ENCODE measurements around the gene SSBP2.

The SSBP2 gene

DNA sequence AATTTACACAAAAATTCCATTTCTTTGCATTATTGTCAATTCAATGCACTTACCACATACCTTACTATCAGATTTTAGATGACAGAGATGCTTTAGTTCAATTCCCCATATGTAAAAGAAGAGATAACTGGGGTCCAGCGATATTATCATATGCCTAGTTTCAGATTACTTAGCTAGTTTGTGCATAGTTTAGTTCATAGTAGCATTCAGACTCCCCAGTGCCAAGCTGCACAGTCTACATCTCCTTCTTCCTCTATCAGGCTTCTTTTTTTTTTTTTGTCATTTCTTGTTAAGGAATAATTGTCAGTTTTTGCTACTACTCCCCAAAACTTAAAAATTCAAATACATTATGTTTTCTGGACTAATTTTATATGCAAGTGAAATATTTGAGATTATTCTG is 175.0 kb downstream of the SSBP2 start:
- DNase-seq, result no peak

DNA sequence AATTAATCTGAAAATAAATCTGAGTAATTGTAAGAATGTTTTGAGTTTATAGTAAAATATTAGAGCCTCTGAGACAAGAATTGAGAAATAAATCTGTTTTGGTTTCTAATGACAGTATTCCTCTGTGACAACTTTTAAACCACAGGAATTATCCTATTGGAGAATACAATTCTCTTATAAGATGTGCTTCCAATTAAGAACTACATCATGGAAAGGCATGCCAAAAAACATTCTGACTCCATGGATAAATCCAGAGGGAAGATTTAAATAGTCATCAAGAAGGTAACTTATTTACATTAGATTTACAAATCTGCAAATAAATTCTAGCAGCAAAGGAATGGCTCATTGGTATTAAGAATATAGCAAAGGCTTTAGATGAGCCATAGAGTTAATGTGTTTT is 178.7 kb downstream of the SSBP2 start:
- no peak for DNase-seq

DNA sequence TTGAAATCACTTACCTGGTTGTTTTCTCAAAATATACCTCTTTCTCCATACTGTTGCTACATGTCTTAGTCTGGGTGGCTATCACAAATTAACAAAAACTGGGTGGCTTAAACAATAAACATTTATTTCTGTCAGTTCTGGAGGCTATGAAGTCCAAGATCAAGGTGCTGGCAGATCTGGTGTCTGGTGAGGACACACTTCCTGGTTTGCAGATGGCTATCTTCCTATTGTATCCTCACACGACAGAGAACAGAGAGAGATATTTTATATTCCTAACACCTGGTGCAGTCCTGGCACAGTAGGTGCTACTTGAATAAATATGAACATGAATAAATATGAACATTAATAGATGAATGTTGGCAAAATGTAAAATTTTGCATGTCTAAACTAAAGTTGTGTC is 192.7 kb downstream of the SSBP2 start:
- DNase-seq, result no peak

DNA sequence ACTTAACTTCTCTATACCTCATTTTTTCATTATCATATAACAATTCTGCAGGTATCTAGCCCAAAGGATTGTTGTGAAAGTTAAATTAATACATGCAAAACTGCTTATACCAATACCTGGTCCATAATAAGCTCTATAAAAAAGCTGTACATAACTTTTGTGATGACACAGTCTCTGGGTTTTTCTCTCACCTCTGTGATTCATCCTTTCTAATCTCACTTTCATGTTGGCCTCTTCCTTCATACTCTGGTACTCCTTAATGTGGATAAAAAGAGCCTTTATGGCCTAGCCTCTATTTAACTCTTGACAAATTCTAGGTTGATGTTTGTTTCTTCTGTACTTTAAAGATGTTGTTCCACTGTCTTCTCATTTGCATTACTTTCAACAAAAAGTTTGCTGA is 194.1 kb downstream of the SSBP2 start:
- no peak for DNase-seq

DNA sequence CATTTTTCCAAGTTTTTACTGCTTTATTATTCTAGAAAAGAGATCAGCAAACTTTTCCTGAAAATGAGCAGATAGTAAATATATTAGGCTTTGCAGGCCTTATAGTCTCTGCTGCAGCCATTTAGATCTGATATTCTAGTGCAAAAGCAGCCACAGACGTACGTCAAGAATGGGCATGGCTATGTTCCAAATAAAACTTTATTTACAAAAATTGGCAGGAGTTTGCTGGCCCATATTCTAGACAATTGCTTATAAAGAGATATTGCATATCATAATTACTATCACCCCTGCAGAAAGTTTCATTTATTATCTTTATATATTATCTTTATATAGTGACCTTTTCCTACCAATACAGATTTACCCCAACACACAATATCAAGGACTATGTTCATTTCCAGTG is 195.0 kb downstream of the SSBP2 start:
- DNase-seq, result no peak

DNA sequence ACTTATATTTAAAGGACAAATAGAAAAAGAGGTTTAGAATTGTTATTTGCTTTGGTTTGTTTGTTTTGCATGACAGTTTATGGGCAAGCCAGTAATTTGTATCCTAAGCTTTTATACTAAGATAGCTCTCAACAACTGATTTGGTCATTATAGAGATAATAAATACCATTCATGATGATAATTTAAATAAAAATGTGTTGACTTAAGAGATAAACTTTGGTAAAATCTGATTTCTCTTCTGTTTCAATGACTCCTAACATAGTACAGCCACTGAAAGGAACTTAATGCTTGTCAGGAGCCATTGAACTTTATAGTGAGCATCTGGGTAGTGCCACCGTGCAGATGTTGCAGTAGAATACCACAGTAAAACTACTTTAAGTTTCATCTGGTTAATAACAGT is 196.2 kb downstream of the SSBP2 start:
- no peak for DNase-seq

DNA sequence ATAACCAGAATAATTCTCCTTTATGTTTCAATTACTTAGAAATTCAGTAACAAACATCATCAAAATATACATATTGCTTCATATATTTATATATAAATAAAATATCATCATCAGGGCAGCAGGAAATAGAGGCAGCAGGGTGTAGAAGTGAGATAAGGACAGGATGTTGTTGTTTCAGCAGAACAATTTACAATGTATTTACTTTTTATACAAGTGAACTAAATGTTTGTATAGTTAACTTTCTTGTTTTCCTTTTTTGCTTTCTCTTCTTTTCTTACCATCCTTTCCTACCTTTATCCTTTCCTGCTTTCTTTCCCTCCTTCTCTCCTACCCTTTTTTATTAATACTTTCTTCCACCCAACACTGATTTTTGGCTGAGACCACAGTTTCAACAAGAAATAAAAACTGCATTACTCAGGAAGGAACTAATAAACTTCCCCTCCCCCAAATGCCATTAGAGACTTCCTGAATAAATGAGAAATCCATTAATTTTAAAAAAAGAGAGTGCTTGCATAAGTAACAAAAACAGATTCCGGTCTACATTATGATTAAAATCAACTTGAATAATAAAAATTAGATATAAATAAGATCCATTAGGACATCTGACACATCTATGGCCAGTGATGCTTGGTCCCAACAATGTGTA is 197.2 kb downstream of the SSBP2 start:
- no peak for DNase-seq

DNA sequence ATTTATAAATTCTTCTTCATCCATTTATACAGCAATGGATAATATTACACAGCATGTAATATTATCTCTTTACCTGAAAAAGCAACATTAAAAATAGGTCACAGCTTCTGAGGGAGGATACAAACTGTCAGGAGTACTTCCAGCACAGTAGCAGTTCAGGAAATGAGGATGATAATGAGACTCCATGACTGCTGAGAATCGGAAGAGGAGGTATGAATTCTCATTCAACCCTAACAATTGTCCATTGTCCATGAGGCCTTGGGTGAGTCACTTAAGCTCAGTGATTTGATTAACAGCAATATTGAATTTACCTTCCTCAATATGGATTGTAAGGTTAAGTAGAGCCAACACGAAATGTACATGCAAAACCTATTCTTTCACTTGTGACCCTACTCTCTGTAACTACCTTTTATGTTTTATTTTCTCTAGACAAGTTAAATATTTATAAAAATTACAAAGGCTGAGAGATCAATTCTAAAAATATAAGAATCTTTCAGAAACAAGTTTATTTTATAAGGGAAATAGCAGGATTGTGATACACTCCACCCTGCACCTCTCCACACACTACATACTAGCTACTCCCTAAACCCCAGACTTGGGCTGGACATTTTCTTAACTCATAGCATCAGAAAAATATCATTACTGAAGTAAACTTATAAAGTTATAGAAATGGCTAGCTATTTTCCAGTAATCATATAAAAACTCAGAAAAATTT is 197.9 kb downstream of the SSBP2 start:
- DNase-seq, result no peak

DNA sequence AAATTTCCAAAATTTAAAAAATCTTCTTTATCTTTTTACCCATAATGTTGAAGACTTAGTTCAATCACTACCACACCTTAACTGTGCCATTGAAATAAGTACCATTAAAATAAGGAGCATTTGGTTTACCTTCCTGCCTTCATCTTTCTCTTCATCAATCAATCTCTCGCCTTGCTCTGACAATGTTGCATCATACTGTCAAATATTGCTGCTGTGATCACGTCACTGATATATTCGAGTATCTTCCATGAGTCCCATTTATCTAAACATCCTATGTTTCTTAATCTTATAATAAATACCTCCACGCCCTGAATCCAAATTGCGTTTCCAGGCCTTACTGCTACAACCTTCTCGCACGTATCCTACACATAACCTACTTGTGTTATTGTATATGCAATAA is 201.8 kb downstream of the SSBP2 start:
- no peak for DNase-seq

DNA sequence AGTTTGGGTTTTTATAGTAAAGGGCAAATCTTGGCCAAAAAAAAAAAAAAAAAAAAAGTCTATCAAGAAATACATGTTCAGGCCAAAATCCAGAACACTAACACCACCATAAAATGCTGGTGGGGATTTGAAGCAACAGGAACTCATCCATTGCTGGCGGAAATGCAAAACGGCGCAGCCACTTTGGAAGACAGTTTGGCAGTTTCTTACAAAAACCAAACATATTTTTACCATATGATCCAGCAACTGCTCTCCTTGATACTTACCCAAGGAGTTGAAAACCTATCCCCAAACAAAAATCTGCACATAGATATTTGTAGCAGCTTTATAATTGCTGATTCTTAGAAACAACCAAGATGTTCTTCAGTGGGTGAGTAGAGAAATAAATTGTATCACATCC is 203.9 kb downstream of the SSBP2 start:
- no peak for DNase-seq

DNA sequence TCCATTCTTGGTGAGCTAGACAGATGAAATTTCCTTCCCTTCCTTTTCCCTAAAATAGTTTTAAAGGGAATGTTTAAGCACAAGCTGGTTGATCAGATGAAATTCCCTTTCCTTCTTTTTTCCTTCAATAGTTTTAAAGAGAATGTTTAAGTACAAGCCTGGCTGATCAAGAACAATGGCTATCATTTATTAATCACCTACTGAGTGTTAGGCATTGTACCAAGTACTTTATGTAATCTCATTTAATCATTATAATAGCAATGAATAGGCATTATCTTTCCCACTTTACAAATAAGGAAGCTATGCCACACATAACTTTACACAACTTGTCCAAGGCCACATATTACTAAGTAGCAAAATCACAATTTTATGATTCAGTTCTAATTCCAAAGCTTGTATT is 205.0 kb downstream of the SSBP2 start:
- DNase-seq, result no peak

DNA sequence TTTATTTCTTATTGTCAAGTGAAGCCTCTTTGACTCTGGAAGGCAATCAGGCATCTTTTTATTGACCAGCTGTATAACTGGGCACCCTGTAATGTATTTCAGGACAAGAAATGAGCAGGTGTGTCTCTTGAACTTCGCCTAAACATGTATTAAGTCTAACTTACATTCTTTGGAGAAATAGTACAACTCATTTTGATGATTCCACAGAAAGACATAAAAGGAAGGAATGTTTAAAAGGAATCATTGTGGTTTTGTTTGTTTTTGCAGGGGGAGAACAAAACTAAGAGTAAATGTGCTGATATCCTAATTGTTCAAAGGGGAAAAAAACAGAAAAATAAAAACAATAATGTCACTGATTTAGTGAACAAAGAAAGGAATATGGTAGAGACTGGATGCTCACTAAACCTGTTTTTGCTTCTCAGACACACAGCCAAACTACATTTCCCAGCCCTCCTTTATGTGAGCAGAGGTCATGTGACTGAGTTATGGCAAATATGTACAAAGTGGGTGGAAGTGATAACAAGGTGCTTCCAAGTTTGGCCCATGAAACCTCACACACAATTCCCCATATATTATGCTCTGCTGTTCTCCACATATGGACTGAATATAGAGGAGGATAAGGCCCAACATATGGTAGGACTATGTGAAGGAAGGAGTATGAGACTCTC is 206.4 kb downstream of the SSBP2 start:
- no peak for DNase-seq

DNA sequence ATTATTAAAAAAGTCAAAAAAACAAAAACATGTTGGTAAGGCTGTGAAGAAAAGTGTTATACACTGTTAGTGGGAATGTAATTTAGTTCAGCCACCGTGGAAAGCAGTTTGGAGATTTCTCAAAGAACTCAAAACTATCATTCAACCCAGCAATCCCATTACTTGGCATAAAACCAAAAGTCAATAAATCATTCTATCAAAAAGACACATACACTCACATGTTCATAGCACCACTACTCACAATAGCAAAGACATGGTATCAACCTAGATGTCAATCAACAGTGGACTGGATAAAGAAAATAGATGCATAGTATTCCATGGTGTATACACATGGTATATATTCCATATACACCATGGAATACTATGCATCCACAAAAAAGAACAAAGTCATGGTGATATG is 208.7 kb downstream of the SSBP2 start:
- no peak for DNase-seq

DNA sequence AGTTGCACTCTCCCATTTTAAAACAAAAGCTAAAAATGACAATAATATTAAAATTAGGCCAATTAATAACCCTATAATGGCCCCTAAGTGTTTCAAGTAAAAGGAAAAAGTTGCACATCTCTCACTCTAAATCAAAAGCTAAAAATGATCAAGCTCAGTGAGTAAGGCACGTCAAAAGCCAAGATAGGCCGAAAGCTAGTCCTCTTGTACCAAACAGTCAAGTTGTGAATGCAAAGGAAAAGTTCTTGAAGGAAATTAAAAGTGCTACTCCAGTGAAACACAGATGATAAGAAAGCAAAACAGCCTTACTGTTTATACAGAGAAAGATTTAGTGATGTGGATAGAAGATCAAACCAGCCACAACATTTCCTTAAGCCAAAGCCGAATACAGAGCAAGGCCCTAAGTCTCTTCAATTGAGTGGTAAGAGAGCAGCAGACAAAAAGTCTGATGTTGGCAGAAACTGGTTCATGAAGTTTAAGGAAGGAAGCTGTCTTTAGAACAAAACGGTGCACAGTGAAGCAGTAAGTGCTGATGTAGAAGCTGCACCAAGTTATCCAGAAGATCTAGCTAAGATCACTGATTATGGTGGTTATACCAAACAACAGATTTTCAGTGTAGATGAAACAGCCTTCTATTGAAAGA is 212.9 kb downstream of the SSBP2 start:
- no peak for DNase-seq

DNA sequence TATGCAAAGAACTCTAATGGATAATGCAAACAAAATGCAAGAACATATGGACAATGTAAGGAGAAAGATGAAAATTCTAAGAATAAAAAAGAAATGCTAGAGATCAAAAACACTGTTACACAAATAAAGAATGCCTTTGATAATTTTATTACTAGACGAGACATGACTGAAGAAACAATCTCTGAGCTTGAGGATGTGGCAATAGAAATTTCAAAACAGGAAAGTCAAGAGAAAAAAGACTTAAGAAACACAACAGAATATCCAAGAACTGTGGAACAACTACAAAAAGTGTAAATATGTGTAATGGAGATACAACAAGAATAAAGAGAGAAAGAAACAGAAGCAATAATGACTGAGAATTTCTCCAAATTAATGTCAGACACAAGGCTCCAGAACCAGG is 216.5 kb downstream of the SSBP2 start:
- no peak for DNase-seq

DNA sequence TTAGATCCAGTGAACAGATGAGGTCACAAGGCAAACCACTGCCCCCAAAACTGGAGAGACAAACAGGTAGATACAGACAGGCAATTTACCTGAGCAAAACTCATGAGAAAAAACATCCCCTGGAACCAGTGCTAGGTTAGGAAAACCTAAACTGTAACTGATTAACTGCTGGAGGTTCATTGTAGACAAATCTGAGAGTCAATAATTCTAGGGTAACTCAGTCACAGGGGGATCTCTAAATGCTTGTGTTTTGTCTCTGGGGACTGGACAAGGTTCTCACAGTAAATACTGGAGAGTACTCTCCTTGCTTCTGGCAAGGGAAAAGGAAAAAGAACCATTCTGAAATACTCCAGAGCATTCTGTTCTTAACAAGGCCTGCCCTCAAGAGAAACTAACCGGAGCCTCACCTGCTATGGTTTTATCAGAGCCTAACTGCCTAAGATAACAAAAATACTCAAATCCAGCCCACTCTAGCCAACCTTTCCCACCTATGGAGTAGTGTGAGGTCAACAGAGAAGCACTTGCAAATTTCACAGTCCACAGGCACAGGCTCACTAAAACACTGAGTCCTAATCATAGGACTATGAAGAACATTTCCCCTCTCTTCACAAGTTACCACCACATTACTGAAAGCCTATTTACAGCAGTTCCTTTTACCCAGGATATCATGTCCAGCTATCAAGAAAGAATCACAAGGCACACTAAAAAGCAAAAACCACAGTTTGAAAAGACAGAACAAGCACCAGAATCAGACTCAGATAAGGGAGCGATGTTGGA is 217.1 kb downstream of the SSBP2 start:
- DNase-seq, result no peak

DNA sequence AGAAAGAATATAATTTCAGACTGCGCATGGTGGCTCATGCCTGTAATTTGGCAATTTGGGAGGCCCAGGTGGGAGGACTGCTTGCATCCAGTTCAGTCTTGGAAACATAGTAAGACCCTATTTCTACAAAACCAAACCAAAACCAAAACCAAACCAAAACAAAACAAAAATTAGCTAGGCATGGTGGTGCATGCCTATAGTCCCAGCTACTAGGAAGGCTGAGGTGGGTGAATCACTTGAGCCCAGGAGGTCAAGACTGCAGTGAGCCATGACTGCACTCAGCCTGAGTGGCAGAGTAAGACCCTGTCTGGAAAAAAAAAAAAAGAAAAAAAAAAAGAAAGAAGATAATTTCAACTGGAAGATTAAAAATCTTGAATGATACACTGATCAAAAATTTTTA is 220.0 kb downstream of the SSBP2 start:
- DNase-seq, result no peak

DNA sequence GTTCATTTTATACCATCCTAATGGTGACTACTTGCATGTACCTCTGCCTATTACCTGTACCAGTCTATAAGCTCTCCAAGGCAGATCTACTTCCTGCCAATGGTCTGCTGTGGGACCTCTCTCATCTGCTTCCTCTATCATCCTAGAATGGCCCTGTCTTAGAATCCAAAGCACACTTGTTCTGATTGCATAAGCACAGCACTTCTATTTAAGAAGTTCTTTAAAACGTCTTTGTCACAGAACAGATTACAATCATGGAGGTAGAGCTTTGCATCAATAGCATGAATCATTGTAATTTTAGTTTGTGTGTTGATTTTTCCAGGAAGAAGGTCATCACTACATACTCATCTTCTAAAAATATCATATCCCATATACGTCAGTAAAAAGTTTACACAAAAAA is 225.2 kb downstream of the SSBP2 start:
- no peak for DNase-seq

DNA sequence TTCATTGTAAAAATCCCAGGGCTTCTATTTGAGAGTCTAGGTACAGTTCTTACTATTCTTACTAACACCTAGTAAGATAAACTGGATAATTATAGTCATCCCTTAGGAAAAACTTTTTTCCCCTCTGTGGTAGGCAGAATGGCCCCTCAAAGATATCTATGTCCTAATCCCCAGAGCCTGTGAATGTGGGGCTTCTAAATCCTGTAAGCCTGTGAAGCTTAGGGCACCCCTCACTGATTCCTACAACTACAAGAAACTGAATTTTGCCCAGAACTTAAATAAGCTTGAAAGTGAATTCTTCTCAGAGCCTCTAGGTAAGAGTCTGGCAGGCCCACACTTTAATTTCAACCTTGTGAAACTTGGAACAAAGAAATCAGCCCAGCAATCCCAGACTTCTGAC is 226.9 kb downstream of the SSBP2 start:
- DNase-seq, result no peak

DNA sequence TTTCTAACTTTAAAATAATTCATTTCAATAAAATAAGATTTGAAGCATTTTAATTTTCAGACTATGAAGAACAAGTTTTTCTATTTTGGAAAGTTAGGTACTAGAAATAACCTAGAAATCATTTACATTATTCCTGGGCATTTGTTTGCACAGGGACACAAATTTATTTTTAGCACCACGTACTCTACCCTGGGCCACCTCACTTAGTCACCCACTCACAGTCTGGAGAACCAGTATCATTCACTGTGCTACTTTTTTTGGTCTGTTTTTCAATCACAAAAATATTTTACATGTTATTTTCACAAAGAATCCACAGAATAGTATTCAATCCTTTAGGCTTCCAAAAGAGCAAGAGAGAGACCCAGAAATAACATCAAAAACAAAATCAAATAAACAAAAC is 228.3 kb downstream of the SSBP2 start:
- DNase-seq, result no peak

DNA sequence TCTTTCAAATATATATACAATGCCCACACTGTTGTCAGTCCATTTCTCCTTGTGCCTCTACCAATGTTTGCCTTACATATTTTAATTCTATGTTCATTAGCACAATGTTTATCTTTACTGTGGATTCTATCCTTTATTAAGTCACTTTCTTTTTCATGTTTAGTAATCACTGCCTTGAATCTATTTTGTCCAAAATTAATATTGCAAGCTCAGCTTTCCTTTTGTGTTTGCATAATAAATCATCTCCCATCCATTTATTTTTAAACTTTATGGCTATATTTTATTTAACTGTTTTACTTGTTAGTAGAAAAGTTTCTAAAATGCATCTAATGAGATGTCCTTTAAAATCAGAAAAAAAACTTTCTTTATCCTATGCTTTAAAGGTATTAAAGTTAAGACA is 230.1 kb downstream of the SSBP2 start:
- DNase-seq, result no peak

DNA sequence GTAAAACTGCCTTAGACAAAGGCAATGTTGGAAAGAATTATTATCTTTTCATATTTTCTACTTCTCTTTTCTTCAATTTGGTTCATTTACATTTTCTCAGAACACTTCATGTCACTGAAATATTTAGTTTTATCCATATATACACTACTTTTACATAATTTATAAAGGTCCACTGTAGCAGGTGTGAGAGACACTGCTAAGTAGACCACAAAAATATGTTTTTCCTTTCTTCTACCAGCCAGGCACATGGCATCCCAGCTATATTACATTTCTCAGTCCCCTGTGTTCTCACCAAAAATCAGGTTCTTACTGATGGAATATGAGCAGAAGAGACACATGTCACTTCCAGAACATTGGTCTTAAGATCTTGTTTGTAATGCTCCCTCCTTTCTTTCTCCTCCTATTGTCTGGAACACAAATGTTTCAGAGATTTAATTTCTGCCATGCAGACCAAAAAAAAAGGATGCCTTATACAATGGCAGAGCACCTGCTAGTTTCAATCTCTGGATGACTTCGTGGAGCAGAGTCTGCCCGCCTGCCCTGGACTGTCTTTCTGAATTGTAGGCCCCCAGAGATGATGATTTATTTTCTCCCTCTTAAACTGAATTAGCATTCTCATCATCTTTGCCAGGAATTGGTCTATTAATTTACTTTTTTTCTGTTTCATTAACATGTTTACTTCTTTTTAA is 231.5 kb downstream of the SSBP2 start:
- DNase-seq, result no peak

DNA sequence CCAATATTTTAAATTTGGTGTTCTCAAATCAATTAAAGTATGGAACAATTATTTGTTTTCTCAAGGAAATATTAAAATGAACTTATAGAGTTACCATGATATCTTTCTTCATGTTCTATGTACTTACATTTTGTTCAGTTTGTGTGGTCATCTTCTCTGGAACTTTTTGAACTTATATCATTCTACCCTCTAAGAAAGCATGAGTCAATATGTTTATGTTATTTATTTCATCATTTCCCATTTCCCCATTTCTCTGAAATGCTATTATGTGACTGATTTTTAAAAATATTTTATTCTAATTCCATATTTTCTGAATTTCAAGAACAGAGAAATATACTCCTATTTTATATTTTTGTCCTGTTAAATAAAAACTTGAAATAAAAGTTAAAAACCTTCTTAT is 233.4 kb downstream of the SSBP2 start:
- DNase-seq, result no peak

All from cortex of kidney (tissue), 1 donor.